ENCODE measurements around the gene PRELID3B. TPM values are rescaled to one million over a fixed set of nuclear protein-coding genes. Genes with fewer than 3 reads are reported as not detected.

The PRELID3B gene
- total RNA-seq, 1 donor from 2014 or later = 85.3 TPM

GRCh38 chr20:59030911-59031563 is 11.5 kb downstream of the PRELID3B start:
- intact Hi-C loops (cut with micrococcal nuclease) = loop anchor here (5.0 kb wide), 2 partner anchors 379 to 724 kb away; partner anchors contain the start of genes RAB22A and STX16

GRCh38 chr20:59028812-59029211 is 13.8 kb downstream of the PRELID3B start:
- intact Hi-C loops (cut with micrococcal nuclease) = loop anchor here (10.0 kb wide), 1 partner anchor 56 kb away; no protein-coding TSS in a partner anchor

- intact Hi-C loops (cut with micrococcal nuclease) = loop anchor here (10.0 kb wide), 1 partner anchor 57 kb away; no protein-coding TSS in a partner anchor
These were observed 14.8 kb downstream of the PRELID3B start for GRCh38 chr20:59027741-59028320.

- intact Hi-C loops (cut with micrococcal nuclease) = loop anchor here (10.0 kb wide), 1 partner anchor 58 kb away; no protein-coding TSS in a partner anchor
These were observed 15.5 kb downstream of the PRELID3B start for GRCh38 chr20:59026904-59027740.

- intact Hi-C loops (cut with micrococcal nuclease) = loop anchor here (10.0 kb wide), 1 partner anchor 59 kb away; no protein-coding TSS in a partner anchor
These were observed 17.1 kb downstream of the PRELID3B start for GRCh38 chr20:59025511-59025910.

- intact Hi-C loops (cut with micrococcal nuclease) = loop anchor here (10.0 kb wide), 1 partner anchor 60 kb away; no protein-coding TSS in a partner anchor
These were observed 17.5 kb downstream of the PRELID3B start for GRCh38 chr20:59025086-59025485.

- intact Hi-C loops (cut with micrococcal nuclease) = loop anchor here (10.0 kb wide), 1 partner anchor 61 kb away; no protein-coding TSS in a partner anchor
These were observed 18.5 kb downstream of the PRELID3B start for GRCh38 chr20:59024111-59024530.

GRCh38 chr20:59023616-59024015 is 19.0 kb downstream of the PRELID3B start:
- intact Hi-C loops (cut with micrococcal nuclease) = loop anchor here (10.0 kb wide), 1 partner anchor 61 kb away; no protein-coding TSS in a partner anchor

GRCh38 chr20:59022754-59023153 is 19.8 kb downstream of the PRELID3B start:
- intact Hi-C loops (cut with micrococcal nuclease) = loop anchor here (10.0 kb wide), 1 partner anchor 62 kb away; no protein-coding TSS in a partner anchor

- intact Hi-C loops (cut with micrococcal nuclease) = loop anchor here (10.0 kb wide), 1 partner anchor 64 kb away; no protein-coding TSS in a partner anchor
These were observed 21.5 kb downstream of the PRELID3B start for GRCh38 chr20:59020938-59021551.

- intact Hi-C loops (cut with micrococcal nuclease) = no loop called here
These were observed 23.4 kb downstream of the PRELID3B start, which contains the start of gene TUBB1 for GRCh38 chr20:59019217-59019616. Gene TUBB1 (plus strand): TSS chr20:59019429. CDS start chr20:59019523, 94 bp downstream.

- intact Hi-C loops (cut with micrococcal nuclease) = no loop called here
These were observed 23.8 kb downstream of the PRELID3B start for GRCh38 chr20:59018817-59019216.

- intact Hi-C loops (cut with micrococcal nuclease) = no loop called here
These were observed 24.9 kb downstream of the PRELID3B start for GRCh38 chr20:59017493-59018231.

- intact Hi-C loops (cut with micrococcal nuclease) = no loop called here
These were observed 25.6 kb downstream of the PRELID3B start for GRCh38 chr20:59016795-59017492.

GRCh38 chr20:59015812-59016711 is 26.5 kb downstream of the PRELID3B start:
- intact Hi-C loops (cut with micrococcal nuclease) = no loop called here

- intact Hi-C loops (cut with micrococcal nuclease) = no loop called here
These were observed 27.2 kb downstream of the PRELID3B start for GRCh38 chr20:59015411-59015810.

GRCh38 chr20:59014680-59015389 is 27.8 kb downstream of the PRELID3B start:
- intact Hi-C loops (cut with micrococcal nuclease) = no loop called here

All from T-helper 2 cell treated with Interferon-gamma antibody and Interleukin-4, amounts not matched to agents 100 ng/mL and 5 ng/mL, for 36 hours (primary cell).